HG03342 (cell line): Measurements from ENCODE around the gene ANO10.

Experiments used
- ATAC-seq: cut with Tn5 transposase; IDR thresholded peaks from one replicate; pipeline ENCODE4 v1.9.1; 2021; ENCODE audit warnings: mild to moderate bottlenecking, moderate library complexity; ENCODE audit not compliant: unreplicated experiment

The ANO10 gene

GRCh38 chr3:43353923-43354670 lies 267.7 kb downstream of the ANO10 start:
- ATAC-seq = no peak

- ATAC-seq = no peak
These were observed 268.4 kb downstream of the ANO10 start for GRCh38 chr3:43353393-43353792.

- no peak for ATAC-seq
These were observed 272.1 kb downstream of the ANO10 start for GRCh38 chr3:43349716-43350115.

- no peak for ATAC-seq
These were observed 272.8 kb downstream of the ANO10 start for GRCh38 chr3:43348852-43349574.

- ATAC-seq = no peak
These were observed 273.5 kb downstream of the ANO10 start for GRCh38 chr3:43348350-43348749.

- ATAC-seq = no peak
These were observed 274.0 kb downstream of the ANO10 start for GRCh38 chr3:43347774-43348173.

GRCh38 chr3:43346978-43347749 lies 274.6 kb downstream of the ANO10 start:
- ATAC-seq = no peak

- ATAC-seq = no peak
These were observed 275.9 kb downstream of the ANO10 start for GRCh38 chr3:43345877-43346276.

GRCh38 chr3:43345246-43345645 lies 276.6 kb downstream of the ANO10 start:
- ATAC-seq = no peak

GRCh38 chr3:43344520-43344919 lies 277.3 kb downstream of the ANO10 start:
- no peak for ATAC-seq

GRCh38 chr3:43343815-43344214 lies 278.0 kb downstream of the ANO10 start:
- no peak for ATAC-seq

GRCh38 chr3:43343185-43343584 lies 278.6 kb downstream of the ANO10 start:
- ATAC-seq = no peak

GRCh38 chr3:43341788-43342187 lies 280.0 kb downstream of the ANO10 start:
- ATAC-seq = no peak

GRCh38 chr3:43340403-43340802 lies 281.4 kb downstream of the ANO10 start:
- ATAC-seq = no peak

- no peak for ATAC-seq
These were observed 283.5 kb downstream of the ANO10 start for GRCh38 chr3:43338295-43338694.

- no peak for ATAC-seq
These were observed 286.0 kb downstream of the ANO10 start for GRCh38 chr3:43335799-43336198.

- ATAC-seq = no peak
These were observed 286.8 kb downstream of the ANO10 start for GRCh38 chr3:43334976-43335375.

GRCh38 chr3:43331381-43331780 lies 290.4 kb downstream of the ANO10 start:
- ATAC-seq = no peak

- no peak for ATAC-seq
These were observed 290.8 kb downstream of the ANO10 start for GRCh38 chr3:43330981-43331380.

GRCh38 chr3:43328653-43329052 lies 293.2 kb downstream of the ANO10 start:
- no peak for ATAC-seq

- no peak for ATAC-seq
These were observed 294.2 kb downstream of the ANO10 start for GRCh38 chr3:43327582-43327979.
